Hematopoietic multipotent progenitor cell treated with erythropoietin and hydrocortisone succinate and interleukin-3 and kit ligand, for 15 days (in vitro differentiated cells): Measurements from ENCODE around the gene FAHD1.
A peak's percentile ranks its signal among the peaks of the same experiment; 100 is the strongest.
"Not testable (repeated sequence)": the region's sequence is repeated elsewhere in the genome, so short reads cannot be mapped to it uniquely, and the experiment has no call there.

Experiments
- DNase-seq: peaks from one replicate; pipeline ENCODE4 v3.0.0-alpha.2; 2015; ENCODE audit warnings: low spot score

Gene FAHD1

GRCh38 chr16:1846416-1846815 lies 19.4 kb downstream of the FAHD1 start:
- no peak for DNase-seq

- no peak for DNase-seq
These were observed 24.0 kb downstream of the FAHD1 start for GRCh38 chr16:1850981-1851380.

- DNase-seq, result no peak
These were observed 24.8 kb downstream of the FAHD1 start for GRCh38 chr16:1851793-1852192.

GRCh38 chr16:1857433-1858097 lies 30.6 kb downstream of the FAHD1 start:
- DNase-seq, result no peak

GRCh38 chr16:1858189-1858865 lies 31.3 kb downstream of the FAHD1 start:
- DNase-seq, result no peak

GRCh38 chr16:1859650-1860049 lies 32.6 kb downstream of the FAHD1 start:
- peak; percentile 64 for DNase-seq

- no peak for DNase-seq
These were observed 34.7 kb downstream of the FAHD1 start for GRCh38 chr16:1861730-1862129.

- no peak for DNase-seq
These were observed 35.4 kb downstream of the FAHD1 start for GRCh38 chr16:1862394-1862793.

- peak; percentile 66 for DNase-seq
These were observed 36.9 kb downstream of the FAHD1 start for GRCh38 chr16:1863681-1864460.

- DNase-seq, result no peak
These were observed 39.1 kb downstream of the FAHD1 start for GRCh38 chr16:1865902-1866690.

- no peak for DNase-seq
These were observed 43.5 kb downstream of the FAHD1 start for GRCh38 chr16:1870365-1871082.

- DNase-seq, result peak; percentile 56
These were observed 45.1 kb downstream of the FAHD1 start, which contains the start of gene MEIOB for GRCh38 chr16:1871974-1872635. TSS of gene MEIOB (minus strand) at chr16:1872164. CDS start at chr16:1868175, 3,989 bp downstream.

- DNase-seq, result no peak
These were observed 47.8 kb downstream of the FAHD1 start for GRCh38 chr16:1874854-1875253.

- DNase-seq, result not testable (repeated sequence)
These were observed 49.1 kb downstream of the FAHD1 start for GRCh38 chr16:1876066-1876465.

- DNase-seq, result no peak
These were observed 49.5 kb downstream of the FAHD1 start for GRCh38 chr16:1876468-1876867.

- DNase-seq, result no peak
These were observed 50.1 kb downstream of the FAHD1 start for GRCh38 chr16:1877089-1877488.

- no peak for DNase-seq
These were observed 50.8 kb downstream of the FAHD1 start for GRCh38 chr16:1877804-1878203.

- no peak for DNase-seq
These were observed 51.2 kb downstream of the FAHD1 start for GRCh38 chr16:1878256-1878655.
